Measurements from ENCODE around the gene OR2T6.
"Not testable (repeated sequence)": the region's sequence is repeated elsewhere in the genome, so short reads cannot be mapped to it uniquely, and the experiment has no call there.

The OR2T6 gene

DNA sequence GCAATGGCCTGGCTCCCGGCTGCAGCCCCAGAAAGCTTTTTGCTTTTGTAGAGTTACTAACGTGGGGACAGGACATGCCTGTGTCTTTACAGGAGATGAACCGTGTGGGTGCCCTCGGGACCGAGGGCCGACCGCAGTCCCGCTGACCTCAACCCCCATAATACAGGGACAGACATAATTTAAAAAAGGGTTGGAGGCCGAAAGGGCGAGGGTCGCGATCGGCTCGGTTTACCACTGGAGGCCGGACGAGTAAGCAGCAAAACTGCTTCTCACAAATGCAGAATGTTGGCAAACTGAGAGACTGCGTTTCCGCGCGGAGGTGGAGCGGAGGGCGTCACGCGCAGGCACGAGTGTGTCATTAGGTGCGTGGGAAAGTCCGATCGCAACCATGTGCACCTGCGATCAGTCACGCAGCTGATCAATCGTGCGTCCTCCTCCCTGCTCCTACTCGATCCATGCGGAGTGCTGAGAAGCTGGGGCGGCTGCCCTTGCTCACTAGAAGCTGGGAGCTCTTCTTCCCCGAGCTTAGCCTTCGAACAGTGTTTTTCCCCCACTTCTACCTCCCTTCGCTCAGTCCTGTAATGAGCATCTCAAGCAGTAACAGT is 58.4 kb downstream of the OR2T6 start:
- DNase-seq, result not testable (repeated sequence)

DNA sequence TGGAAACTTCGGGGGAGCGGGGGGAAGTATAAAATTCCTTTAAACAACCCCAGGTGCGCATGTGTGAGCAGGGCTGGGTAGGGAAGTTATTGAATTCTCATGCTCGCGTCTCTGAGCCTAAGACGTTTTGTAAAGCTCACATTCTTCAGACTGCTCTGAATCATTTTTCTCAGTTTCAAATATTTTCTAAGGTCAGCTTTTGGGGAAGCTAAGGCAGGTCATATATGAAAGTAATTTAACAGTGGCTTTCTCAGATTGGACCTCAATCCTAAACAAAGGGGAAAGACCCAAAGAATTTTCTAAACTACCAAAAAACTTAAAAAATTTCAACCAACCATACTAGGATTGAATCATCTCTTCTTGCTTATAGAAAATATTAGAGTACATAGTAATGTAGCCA is 59.4 kb downstream of the OR2T6 start:
- DNase-seq, result not testable (repeated sequence)

DNA sequence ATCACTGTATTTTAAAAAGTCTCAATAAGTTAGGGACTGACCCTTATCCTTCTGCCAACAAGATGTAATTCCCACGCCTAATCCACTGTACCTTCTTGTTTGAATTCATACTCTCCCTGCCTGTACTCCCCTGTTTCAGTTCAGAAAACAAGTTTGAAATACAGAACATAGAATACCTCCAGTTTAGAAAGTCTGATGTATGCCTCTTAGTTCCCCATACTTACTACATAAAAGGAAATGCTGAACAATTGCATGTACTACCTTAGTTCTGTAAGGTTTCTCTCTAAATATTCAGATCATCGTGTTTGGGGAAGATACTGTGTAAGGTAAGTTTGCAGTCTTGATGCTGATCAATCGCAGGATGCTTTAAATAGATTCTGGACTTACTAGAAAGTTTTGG is 60.8 kb downstream of the OR2T6 start:
- not testable (repeated sequence) for DNase-seq

DNA sequence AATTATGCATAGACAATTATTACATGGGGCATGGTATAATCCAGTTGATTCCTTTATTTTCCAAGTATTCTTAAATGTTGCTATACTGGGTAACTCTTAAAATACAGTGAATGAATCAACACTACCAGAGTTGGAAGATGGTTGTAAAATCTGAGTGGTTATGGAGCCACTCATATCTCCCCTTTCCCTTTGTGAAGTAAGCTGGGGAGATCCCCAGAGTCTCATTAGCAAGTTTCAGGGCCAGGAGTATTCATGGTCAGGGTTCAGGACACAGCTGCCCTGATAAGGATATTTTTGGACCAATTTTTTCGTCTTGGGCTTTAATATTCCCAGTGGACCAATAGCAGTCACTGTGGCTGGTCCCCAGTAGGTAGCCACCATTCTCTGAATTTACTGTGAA is 63.1 kb downstream of the OR2T6 start:
- DNase-seq, result not testable (repeated sequence)

DNA sequence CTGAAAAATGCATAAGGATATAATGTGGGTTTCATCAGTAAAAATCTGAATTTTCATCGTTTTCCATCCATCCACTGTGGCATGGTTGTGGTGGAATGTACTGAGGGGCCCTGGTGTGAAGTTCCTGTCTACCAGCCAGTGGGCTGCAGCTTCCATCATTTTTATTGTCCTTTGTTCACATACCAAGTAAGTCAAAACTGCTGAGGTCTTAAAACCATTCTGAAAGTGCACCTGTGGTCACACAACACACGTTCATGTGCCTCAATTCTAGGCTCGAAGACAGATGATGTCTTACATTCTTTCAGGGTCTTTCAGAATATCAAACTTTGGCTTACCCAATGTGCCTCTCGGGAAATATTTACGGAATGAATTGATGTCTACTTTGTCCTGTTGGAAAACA is 63.7 kb downstream of the OR2T6 start:
- DNase-seq, result not testable (repeated sequence)

Data from GOT3 (cell line).